Measurements from ENCODE around the gene ASB2.

The ASB2 gene

DNA sequence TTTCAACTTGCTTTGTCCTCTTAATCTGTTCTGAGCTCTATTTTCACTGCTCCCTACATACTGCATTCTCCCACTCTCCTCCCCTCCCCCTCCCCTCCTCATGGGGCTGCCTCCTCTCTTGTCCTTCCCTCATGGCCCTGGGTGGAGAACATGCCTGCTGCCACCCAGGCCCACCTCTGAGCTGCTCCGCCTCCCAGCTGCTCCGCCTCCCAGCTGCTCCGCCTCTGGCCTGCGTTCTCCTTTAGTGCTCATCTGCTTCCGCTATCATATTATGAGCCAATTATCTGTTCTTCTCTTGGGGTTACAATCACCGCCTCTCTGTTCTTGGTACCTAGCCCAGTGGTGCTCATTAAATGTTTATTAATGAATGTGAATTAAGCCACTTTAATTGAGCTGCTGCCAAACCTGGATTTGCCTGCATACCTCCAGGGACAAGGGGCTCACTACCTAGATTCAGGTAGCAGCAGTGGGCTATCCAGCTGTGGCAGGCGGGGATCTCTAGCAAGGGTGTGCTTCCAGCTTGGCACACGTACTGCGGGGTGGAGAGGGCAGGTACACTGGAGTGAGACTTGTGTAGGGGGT is 81.3 kb downstream of the ASB2 start:
- TF ChIP-seq, protein P1, sequence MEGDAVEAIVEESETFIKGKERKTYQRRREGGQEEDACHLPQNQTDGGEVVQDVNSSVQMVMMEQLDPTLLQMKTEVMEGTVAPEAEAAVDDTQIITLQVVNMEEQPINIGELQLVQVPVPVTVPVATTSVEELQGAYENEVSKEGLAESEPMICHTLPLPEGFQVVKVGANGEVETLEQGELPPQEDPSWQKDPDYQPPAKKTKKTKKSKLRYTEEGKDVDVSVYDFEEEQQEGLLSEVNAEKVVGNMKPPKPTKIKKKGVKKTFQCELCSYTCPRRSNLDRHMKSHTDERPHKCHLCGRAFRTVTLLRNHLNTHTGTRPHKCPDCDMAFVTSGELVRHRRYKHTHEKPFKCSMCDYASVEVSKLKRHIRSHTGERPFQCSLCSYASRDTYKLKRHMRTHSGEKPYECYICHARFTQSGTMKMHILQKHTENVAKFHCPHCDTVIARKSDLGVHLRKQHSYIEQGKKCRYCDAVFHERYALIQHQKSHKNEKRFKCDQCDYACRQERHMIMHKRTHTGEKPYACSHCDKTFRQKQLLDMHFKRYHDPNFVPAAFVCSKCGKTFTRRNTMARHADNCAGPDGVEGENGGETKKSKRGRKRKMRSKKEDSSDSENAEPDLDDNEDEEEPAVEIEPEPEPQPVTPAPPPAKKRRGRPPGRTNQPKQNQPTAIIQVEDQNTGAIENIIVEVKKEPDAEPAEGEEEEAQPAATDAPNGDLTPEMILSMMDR (conservative IDR thresholded peaks at IDR 0.05) = no peak
- TF ChIP-seq ZFX (IDR thresholded peaks at IDR 0.05) = no peak
- H3K27ac ChIP-seq = no peak overlapping the region

DNA sequence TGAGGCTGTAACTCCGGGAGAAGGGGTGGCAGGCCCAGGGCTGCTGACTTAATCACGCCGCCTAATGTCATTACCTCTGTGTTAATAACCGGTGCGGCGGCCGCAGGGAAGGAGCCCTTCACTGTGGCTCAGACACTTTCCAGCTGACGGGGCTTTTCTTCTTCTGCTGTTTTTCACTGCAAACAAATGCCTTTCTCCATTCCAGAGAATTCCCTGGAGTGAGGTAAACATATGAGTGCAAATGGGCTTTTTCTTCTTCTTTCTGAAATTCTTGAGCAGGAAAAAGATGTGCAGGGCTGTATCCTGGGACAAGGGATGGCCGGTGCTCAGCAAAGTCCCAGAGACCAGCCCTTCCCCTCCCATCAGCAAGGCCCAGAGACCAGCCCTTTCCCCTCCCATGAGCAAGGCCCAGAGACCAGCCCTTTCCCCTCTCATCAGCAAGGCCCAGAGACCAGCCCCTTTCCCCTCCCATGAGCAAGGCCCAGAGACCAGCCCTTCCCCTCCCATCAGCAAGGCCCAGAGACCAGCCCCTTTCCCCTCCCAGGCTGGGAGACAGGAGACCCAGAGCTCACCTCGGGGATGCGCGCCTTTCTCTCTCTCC is 82.6 kb downstream of the ASB2 start:
- no peak overlapping the region for H3K27ac ChIP-seq
- no peak for TF ChIP-seq ZFX (IDR thresholded peaks at IDR 0.05)
- TF ChIP-seq, protein P1 (conservative IDR thresholded peaks at IDR 0.05) = no peak

DNA sequence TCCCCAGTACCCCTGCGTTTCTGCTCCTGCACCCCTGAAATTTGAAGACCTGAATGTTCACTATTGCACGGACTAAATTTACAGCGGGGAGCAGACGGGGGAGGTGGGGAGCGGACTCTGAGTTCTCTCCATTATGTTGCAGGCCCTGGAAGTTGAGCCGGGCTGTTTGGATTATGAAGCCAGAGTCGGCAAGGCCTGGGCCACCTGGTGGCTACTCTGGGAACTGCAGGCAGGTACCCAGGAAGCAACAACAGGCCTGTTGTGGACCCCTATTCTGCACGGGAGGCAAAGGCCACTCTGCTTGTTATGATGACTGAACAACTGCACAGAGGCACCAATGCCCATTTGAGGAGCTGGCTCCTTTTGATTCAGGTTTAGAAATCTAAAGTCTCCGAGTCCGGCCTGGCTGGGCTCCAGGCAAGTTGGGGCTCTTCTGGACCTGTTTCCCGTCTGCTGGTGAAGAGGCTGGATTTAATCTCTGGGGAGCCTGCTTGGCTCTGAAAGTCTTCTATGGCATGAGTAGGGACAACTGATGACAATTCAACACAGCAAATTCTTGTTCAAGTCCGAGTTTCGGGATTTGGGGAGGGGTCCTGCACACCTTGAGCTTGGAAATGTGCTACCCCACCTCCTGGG is 83.3 kb downstream of the ASB2 start:
- TF ChIP-seq ZFX (IDR thresholded peaks at IDR 0.05) = no peak
- TF ChIP-seq, protein P1 (conservative IDR thresholded peaks at IDR 0.05) = peak; percentile 97
- H3K27ac ChIP-seq = no peak overlapping the region

DNA sequence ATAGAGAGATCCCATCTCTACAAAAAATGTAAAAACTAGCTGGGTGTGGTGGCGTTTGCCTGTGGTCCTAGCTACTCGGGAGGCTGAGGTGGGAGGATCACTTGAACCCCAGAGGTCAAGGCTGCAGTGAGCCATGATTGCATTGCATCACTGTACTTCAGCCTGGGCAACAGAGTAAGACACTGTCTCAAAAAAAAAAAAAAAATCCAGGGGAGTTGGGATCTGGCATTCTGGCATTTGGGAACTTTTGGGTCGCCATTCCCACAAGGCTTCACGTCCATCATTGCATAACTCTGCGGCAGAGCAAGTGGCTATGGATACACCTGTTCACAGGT is 83.9 kb downstream of the ASB2 start:
- TF ChIP-seq, protein P1 (conservative IDR thresholded peaks at IDR 0.05) = no peak
- TF ChIP-seq ZFX (IDR thresholded peaks at IDR 0.05) = no peak
- no peak overlapping the region for H3K27ac ChIP-seq

DNA sequence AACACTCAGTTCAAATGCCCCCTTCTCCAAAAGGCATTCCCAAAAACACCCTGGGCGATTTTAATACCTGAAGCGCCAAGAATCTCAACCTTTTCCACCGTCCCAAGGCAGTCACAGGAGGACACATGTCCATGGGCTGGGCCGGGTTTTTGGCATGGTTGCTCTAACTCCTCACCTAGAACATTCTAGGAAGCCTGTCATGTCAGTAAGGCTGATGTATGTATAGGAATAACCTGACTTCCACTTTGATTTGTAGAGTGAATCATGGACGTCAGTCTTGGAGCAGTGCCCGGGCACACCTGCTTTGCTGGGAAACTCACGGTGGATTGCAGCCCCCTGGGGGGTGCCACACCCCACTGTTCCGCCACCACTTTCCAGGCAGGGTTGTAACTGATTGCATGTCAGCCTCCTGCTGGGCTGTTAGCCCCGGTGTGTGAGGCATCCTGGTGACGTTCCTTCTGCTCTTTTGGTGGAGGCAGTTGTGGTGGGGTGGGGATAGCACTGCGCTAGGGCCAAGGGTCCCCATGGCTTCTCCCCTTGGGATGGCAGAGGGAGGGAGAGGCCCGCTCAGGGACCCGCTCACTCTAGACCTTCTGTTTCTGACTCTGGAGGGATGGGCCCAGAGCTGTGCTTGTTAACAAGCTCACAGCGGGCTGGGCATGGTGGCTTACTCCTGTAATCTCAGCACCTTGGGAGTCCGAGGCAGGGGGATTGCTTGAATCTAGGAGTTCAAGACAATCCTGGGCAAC is 84.4 kb downstream of the ASB2 start:
- TF ChIP-seq ZFX (IDR thresholded peaks at IDR 0.05) = no peak
- TF ChIP-seq, protein P1 (conservative IDR thresholded peaks at IDR 0.05) = no peak
- no peak overlapping the region for H3K27ac ChIP-seq

DNA sequence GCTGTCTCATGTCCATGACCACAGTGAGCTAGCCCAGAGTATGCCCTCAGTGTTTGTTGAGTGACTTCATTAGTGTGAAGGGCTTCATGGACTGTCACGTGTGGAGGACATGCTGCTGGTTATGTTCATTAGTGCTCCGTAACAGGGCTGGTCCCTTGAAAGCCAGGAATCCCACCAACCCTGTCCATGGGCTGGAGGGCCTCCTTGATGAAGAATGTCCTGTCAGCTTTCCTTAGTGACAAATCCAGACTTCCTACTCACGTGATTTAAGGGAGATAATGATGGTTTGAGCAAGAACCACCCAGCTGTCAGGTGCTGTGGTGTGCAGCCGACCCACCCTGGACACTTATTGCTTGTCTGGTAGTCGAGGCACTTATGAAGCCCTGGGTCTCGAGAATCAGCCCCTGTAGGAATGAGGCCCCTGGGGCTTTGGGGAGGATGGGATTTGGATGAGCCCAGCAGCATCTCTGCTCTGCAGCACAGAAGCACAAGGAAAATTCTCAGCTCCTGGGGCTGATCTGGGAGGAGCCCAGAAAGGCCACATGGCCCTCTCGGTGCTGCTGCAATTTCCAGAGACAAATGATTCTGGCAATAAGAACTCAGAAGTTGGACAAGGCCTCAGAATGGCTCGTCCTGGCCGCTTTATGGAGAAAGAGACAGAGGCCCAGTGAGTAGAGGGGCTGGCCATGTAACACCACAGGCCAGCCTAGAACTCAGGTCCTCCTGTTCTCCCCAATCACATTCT is 86.5 kb downstream of the ASB2 start:
- H3K27ac ChIP-seq = no peak overlapping the region
- no peak for TF ChIP-seq ZFX (IDR thresholded peaks at IDR 0.05)
- TF ChIP-seq, protein P1 (conservative IDR thresholded peaks at IDR 0.05) = no peak
